ENCODE results near the gene SPON1.

Gene SPON1

DNA sequence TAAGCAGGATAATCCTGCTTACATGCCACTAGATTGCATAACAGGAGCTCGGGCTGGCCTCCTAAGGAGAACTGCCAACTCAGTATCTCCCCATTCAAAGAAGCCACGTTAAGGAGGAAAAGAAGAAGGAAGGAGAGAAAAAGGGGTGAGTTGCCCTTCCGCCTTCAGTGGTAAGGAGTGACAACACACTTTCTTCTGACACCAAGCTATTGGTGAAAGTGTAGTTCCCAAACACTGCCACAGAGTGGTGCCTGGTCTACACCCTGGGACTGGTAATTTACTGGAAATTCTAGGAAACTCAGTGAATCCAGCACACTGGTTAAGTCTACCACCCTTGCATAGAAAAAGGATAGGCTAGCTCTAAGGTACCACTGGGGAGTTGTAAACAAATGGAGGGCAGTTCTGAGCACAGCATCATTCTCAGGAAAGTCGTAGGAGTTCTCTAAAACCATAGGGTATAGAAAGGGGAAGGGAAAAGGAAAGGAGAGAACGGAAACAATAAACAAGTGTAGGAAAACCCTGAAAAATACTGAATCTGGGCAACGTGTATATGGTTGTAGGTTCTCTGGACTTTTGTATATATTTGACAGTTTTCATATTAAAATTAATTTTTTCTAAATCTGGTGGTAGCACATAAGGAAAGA lies 338.3 kb downstream of the SPON1 start:
- ATAC-seq (ENCODE audit: insufficient read depth, low read depth) (peak; percentile 92), DNase-seq (peak; percentile 71)
- Histone ChIP-seq H3K4me3 (ENCODE audit: low read depth in 1 of 2, low read length in 2 of 2) (no peak overlapping the region), H3K4me1 (ENCODE audit: insufficient read depth, low read length) (peaks cover 16% of the 10 kb centered on the region; the same call in 1 of the 2 replicates), H3K9ac (ENCODE audit: low read depth, low read length) (no peak overlapping the region), H3K27ac (ENCODE audit: low read length) (peak overlapping the region; percentile 26), H3K9me3 (ENCODE audit: insufficient read depth, low read length, severe bottlenecking) (no peaks in the 10 kb centered on the region), H3K27me3 (ENCODE audit: insufficient read depth, low read length, poor library complexity) (no peaks in the 10 kb centered on the region), H3K36me3 (ENCODE audit: insufficient read depth, low read length) (no peaks in the 10 kb centered on the region), H2AFZ (ENCODE audit: low read depth, low read length) (no peak overlapping the region), H3K4me2 (ENCODE audit: insufficient read depth, low read length) (no peak overlapping the region), H4K20me1 (ENCODE audit: insufficient read depth, low read length) (peaks cover 60% of the 10 kb centered on the region), H3K79me2 (ENCODE audit: insufficient read depth, low read length) (peaks cover 98% of the 10 kb centered on the region)
- TF ChIP-seq, protein P1, sequence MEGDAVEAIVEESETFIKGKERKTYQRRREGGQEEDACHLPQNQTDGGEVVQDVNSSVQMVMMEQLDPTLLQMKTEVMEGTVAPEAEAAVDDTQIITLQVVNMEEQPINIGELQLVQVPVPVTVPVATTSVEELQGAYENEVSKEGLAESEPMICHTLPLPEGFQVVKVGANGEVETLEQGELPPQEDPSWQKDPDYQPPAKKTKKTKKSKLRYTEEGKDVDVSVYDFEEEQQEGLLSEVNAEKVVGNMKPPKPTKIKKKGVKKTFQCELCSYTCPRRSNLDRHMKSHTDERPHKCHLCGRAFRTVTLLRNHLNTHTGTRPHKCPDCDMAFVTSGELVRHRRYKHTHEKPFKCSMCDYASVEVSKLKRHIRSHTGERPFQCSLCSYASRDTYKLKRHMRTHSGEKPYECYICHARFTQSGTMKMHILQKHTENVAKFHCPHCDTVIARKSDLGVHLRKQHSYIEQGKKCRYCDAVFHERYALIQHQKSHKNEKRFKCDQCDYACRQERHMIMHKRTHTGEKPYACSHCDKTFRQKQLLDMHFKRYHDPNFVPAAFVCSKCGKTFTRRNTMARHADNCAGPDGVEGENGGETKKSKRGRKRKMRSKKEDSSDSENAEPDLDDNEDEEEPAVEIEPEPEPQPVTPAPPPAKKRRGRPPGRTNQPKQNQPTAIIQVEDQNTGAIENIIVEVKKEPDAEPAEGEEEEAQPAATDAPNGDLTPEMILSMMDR (IDR thresholded peaks at IDR 0.05; ENCODE audit: borderline replicate concordance, extremely low read depth, low read length, poor library complexity, severe bottlenecking), result peak; percentile 84
- no peak for TF ChIP-seq EZH2 (IDR thresholded peaks at IDR 0.05; ENCODE audit: borderline replicate concordance, low read depth, low read length, severe bottlenecking)

DNA sequence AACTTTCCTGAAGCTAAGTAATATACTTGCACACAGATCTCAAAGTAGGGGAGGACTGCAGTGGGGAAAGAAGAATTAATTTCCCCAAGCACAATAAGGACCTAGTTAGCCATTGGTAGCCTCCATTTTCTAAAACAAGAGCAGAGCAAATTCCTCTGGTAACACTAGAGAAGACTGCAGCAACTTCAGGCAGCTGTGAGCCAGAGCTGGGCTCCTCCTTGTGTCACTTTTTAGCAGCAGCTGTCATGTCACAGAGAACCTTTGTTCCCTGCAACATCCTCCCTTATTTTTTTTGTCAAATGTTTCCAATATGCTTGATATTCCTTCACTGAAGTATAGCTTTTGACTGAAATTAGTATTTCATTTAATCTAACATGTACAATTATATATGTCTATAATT lies 342.1 kb downstream of the SPON1 start:
- Histone ChIP-seq H2AFZ (ENCODE audit: low read depth, low read length) (no peak overlapping the region), H3K4me2 (ENCODE audit: insufficient read depth, low read length) (no peak overlapping the region), H3K4me1 (ENCODE audit: insufficient read depth, low read length) (peaks cover 16% of the 10 kb centered on the region; the same call in 1 of the 2 replicates), H3K9me3 (ENCODE audit: insufficient read depth, low read length, severe bottlenecking) (no peaks in the 10 kb centered on the region), H3K36me3 (ENCODE audit: insufficient read depth, low read length) (no peaks in the 10 kb centered on the region), H3K9ac (ENCODE audit: low read depth, low read length) (no peak overlapping the region), H3K79me2 (ENCODE audit: insufficient read depth, low read length) (peaks cover 98% of the 10 kb centered on the region), H3K27me3 (ENCODE audit: insufficient read depth, low read length, poor library complexity) (no peaks in the 10 kb centered on the region), H3K4me3 (ENCODE audit: low read depth in 1 of 2, low read length in 2 of 2) (no peak overlapping the region), H3K27ac (ENCODE audit: low read length) (no peak overlapping the region), H4K20me1 (ENCODE audit: insufficient read depth, low read length) (peaks cover 66% of the 10 kb centered on the region)
- peak; percentile 27 for DNase-seq
- peak; percentile 59 for ATAC-seq (ENCODE audit: insufficient read depth, low read depth)
- TF ChIP-seq, protein P1 (IDR thresholded peaks at IDR 0.05; ENCODE audit: borderline replicate concordance, extremely low read depth, low read length, poor library complexity, severe bottlenecking), result no peak
- no peak for TF ChIP-seq EZH2 (IDR thresholded peaks at IDR 0.05; ENCODE audit: borderline replicate concordance, low read depth, low read length, severe bottlenecking)

DNA sequence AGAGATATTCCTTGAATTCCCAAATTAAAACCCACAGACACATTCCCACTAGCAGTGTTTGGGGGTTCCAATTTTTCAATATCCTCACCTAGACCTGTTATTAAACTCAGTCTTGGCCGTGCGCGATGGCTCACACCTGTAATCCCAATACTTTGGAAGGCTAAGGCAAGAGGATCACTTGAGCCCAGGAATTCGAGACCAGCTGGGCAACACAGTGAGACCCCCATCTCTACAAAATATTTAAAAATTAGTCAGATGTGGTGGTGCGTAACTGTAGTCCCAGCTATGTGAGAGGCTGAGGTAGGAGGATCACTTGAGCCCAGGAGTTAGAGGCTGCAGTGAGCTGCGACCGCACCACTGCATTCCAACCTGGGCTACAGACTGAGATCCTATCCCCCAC lies 343.1 kb downstream of the SPON1 start:
- peaks cover 64% of the 10 kb centered on the region for H4K20me1 ChIP-seq (ENCODE audit: insufficient read depth, low read length)
- no peak overlapping the region for H2AFZ ChIP-seq (ENCODE audit: low read depth, low read length)
- no peaks in the 10 kb centered on the region for H3K9me3 ChIP-seq (ENCODE audit: insufficient read depth, low read length, severe bottlenecking)
- ATAC-seq (ENCODE audit: insufficient read depth, low read depth) (no peak), DNase-seq (no peak)
- no peaks in the 10 kb centered on the region for H3K27me3 ChIP-seq (ENCODE audit: insufficient read depth, low read length, poor library complexity)
- H3K27ac ChIP-seq (ENCODE audit: low read length), result no peak overlapping the region
- no peaks in the 10 kb centered on the region for H3K36me3 ChIP-seq (ENCODE audit: insufficient read depth, low read length)
- H3K79me2 ChIP-seq (ENCODE audit: insufficient read depth, low read length), result peaks cover 98% of the 10 kb centered on the region
- H3K4me3 ChIP-seq (ENCODE audit: low read depth in 1 of 2, low read length in 2 of 2), result no peak overlapping the region
- no peak overlapping the region for H3K4me2 ChIP-seq (ENCODE audit: insufficient read depth, low read length)
- TF ChIP-seq EZH2 (IDR thresholded peaks at IDR 0.05; ENCODE audit: borderline replicate concordance, low read depth, low read length, severe bottlenecking), result no peak
- TF ChIP-seq, protein P1 (IDR thresholded peaks at IDR 0.05; ENCODE audit: borderline replicate concordance, extremely low read depth, low read length, poor library complexity, severe bottlenecking), result no peak
- H3K9ac ChIP-seq (ENCODE audit: low read depth, low read length), result no peak overlapping the region
- H3K4me1 ChIP-seq (ENCODE audit: insufficient read depth, low read length), result peaks cover 16% of the 10 kb centered on the region; the same call in 1 of the 2 replicates
